GM18519 (cell line): ENCODE results near the gene PIP5K1B.

Experiments used
- ATAC-seq: cut with Tn5 transposase; IDR thresholded peaks from one replicate; pipeline ENCODE4 v1.9.1; 2021; ENCODE audit warnings: mild to moderate bottlenecking, moderate library complexity; ENCODE audit not compliant: unreplicated experiment, low FRiP score

The PIP5K1B gene

GRCh38 chr9:68768619-68769018, 63.6 kb downstream of the PIP5K1B start:
- no peak for ATAC-seq

GRCh38 chr9:68769852-68770251, 64.8 kb downstream of the PIP5K1B start:
- ATAC-seq, result no peak

DNA sequence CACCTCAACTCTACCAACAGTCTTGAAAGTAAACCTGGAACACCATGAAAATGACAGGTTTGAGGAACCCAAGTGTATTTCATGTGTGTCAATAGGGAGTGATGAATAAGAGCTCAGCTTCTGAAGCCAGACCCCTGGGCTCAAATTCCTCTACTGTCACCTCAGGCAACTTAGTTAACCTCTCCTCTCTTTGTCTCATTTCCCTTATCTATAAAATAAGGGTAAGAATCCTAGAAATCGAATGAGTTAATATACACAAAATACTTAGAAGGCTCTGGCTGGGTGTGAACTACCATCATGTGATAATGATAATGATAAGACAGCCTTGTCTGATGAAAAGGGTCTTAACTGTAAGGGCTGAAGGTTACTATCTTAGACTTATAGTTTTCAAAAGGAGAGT, 66.3 kb downstream of the PIP5K1B start:
- ATAC-seq, result no peak

DNA sequence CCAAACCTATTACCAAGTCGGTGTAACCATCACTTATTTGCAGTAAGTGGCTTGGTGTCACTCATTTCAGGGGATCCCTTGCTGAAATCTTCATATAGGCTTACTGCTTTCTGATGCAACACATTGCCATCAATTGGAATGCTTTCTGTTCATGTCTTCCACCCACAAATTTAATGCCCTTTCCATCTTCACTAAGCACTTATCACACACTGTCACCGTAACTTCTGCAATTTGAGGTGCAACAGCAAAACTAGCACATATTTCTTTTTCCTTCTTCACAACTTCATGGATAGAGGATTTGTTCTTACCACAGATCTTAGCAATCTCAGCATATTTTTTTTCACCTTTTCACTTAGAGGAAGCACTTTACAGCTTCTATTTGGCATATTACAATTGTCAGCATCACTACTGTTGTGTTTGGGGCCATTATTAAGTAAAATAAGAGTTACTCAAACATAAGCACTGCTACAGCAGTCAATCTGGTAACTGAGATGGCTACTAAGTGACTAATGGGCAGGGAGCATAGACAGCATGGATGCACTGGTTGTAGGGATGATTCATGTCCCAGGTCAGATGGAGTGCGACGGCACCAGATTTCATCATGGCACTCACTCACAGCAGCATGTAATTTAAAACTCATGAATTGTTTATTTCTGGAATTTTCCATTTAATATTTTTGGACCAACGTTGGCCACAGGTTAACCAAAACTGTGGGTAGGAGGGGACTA, 70.1 kb downstream of the PIP5K1B start:
- no peak for ATAC-seq

DNA sequence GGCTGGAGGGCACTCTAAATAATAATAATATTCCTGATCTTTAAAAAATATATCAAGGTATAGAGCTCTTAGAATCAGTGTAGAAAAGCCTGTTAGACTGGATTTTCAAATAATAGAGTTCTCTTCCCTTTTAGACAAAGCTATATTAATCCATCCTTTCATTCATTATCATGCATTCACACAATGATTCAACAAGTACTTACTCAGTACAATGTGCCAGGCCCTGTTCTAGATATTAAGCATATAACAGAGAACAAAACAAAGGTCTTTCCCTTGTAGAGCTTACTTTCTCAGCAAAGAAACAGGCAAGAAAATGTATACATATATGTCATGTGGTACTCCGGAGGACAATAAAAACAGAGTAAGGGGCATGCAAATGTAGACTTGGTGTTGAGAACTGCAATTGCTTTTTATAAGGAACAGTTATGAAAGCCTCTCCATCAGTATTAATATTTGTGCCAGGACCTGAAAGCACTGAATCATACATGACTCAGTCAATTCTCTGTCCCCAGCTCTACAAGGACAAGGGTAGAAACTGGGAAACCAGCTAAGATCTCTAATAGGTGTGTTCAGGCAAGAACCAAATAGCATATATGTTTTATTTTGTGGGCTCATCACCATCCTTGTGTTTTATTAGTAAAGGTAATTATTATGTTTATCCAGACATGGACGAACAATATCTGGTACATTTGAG, 72.2 kb downstream of the PIP5K1B start:
- no peak for ATAC-seq

GRCh38 chr9:68778635-68779034, 73.6 kb downstream of the PIP5K1B start:
- no peak for ATAC-seq

DNA sequence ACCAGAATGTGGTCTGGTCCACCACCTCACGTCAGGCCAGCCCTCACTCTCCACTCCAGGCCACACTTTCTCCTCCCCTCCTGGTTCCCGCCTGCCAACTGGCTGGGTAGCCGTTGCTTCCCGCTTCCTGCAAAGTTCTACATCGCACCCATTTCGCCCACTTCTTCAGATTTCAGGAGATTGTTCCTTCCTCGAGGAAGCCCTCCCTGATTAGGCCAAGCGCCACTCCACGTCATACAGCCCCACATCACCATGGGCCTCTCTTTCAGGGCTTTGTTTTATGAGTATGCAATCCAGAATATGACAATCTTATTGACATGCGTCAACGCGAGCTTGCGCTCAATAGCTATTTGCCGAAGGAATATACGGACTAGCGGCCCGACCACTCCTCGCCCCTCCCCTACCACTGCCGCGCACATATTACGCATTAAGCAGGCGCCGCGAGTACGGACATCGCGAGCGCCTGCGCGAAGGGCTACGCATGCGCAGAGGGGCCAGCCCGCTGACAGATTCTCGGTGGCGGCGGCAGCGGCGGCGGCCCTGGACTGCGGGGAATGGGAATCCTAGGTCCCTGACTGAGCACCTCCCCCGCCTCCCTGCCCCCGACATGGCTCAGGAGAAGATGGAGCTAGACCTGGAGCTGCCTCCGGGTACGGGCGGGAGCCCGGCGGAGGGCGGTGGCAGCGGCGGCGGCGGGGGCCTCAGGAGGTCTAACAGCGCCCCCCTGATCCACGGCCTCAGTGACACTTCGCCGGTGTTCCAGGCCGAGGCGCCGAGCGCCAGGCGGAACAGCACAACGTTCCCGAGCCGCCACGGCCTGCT, 74.7 kb downstream of the PIP5K1B start:
- peak; percentile 71 for ATAC-seq

GRCh38 chr9:68780380-68780712, 75.3 kb downstream of the PIP5K1B start:
- no peak for ATAC-seq

DNA sequence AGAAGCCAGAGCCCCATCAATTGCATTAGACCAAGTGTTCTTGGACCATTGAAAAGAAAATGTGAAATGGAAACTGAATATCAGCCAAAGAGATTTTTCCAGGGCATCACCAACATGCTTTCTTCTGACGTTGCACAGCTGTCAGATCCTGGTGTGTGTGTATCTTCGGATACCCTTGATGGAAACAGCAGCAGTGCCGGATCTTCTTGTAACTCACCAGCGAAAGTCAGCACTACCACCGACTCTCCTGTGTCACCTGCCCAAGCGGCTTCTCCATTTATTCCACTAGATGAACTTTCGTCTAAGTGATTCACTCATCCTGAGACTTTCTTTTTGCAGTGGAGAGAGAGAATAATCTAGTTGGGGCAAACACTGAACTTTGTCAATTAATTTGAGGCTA, 75.7 kb downstream of the PIP5K1B start:
- no peak for ATAC-seq

DNA sequence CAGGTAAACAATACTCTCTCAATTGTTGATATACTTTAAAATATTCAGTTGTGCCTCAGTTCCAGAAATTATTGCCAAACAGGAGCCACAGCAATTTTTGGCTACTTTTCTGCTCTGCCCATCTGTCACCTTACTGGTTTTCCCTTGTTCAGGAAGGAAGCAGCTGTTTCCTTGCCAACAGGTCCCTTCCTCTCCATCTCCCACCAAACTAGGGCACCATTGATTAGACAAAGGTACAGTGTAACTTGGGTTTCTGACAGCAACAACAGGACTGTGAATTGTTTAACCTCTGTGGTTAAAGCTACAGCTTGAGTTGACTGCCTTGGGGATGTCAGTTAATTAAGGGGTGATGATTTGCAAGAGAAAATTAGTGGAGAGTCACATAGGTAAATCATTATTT, 76.9 kb downstream of the PIP5K1B start:
- ATAC-seq, result no peak

- ATAC-seq, result no peak
Measured at GRCh38 chr9:68782546-68782945, 77.5 kb downstream of the PIP5K1B start.

DNA sequence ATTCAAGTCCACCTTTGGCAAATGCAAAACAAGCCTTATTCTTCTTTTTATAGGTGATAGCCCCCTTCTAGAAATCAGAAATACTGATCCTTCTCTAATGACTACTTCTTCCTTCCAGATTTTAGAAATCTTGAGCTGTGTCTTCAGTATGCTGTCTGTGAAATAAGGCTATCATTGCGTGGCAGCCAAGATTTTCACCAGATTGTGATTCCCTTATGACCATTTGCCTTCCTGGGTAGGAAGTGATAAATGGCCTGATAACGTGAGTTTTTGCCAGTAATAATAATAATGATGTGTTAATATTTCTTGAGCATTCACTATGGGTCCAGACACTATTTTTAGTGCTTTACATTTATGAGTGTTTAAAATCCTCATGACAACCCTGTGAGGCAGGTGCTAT, 80.9 kb downstream of the PIP5K1B start:
- ATAC-seq, result no peak

DNA sequence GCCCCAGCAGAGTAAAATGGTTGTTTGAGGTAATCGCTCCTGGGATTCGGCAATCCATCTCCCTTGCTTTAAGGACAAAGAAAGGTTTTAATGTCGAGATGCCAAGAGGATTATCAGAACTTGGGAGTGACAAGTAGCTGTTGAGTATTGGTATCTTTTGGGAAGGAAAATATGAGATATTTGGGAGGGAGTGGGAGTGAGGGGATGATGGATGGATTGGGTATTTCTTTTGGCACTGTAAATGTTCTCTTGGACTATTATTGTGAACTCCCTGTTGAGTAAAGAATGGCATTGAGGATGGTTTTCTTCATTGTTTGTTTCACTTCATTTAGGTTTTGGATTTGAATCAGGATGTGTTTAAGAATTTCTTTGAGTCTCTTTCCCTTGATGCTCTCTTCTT, 86.1 kb downstream of the PIP5K1B start:
- no peak for ATAC-seq

DNA sequence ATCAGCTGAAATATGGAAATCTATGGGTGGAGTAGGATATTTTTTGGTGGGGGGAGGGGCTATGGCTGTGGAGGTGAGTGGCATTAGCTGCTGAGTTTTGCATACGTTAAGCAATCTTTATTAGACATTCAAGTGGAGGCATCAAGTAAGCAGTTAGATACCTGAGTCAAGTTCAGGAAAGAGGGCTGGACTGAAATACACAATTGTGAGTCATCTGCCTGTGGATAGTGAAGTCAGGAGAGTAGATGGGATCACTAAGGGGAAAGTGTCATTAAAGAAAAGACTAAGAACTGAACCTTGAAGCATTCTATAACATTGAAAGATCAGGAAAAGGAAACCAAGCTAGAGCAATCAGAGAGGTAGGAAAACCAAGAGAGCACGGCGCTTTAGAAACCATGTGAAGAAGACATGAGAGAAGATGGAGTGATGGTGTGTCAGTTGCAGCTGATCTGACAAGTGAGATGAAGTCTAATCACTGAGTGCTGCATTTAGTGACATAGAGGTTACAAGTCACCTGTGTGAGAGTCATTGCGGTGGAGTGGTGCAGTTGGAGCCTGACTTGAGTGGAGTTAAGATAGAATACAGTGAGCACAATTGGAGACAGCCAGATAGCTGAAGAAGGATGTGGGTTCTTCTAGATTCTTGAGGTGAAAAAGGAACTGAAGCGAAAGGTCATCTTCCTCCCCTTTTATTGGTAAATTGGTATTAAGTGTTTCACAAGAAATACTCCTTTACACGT, 88.7 kb downstream of the PIP5K1B start:
- no peak for ATAC-seq

GRCh38 chr9:68794898-68795297, 89.9 kb downstream of the PIP5K1B start:
- ATAC-seq, result no peak

DNA sequence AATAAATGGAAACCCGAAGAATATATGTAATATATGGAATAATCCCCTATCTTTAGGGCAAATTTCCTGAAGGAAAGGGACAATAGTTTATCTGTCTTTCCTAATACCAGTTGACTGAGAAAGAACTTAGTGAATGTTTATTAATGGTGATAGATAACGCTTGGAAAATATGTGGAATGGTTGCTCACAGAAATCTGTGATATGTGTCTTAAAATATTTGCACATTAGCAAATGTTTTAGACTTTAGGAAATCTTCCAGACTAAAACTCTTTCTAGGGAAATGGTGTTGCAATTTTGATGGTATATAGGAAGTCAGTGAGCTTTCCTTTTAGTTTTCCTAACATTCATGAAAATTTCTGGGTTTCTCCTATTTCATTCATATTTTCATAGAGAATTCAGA, 90.4 kb downstream of the PIP5K1B start:
- no peak for ATAC-seq

DNA sequence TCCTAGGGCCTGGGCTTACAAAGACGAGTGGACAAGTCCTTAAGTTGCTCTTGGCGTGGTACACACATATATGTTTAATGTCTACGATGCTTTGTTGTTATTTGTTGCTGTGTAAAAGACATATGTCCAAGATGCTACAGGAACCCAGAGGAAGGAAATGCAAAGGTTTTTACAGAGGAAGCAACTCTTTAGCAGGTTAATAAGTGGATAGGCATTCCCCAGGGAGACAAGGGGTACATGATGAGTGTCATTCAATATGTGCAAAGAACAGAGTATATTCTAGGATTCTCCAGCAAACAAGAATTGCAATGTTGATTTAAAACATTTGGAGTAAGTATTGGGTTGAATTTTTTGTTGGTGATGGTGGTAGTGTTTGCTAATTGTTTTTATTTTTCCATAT, 92.1 kb downstream of the PIP5K1B start:
- no peak for ATAC-seq

DNA sequence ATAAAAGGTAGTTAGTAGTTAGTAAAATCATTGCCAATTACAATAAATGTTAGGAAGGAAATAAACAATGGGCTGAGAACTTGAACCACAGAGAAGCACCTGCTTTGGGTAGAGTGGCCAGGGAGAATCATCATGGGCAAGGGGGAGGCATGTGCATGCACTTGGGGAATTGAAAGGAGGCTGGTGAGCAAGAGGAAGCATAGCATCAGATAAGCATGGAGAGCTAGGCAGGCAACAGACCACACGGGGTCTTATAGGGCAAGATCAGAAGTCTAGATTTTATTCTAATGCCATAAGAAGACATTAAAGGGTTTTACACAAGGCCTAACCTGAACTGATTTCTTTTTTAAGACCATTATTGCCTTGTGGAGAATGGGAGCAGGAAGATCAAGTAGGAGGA, 93.4 kb downstream of the PIP5K1B start:
- ATAC-seq, result no peak

DNA sequence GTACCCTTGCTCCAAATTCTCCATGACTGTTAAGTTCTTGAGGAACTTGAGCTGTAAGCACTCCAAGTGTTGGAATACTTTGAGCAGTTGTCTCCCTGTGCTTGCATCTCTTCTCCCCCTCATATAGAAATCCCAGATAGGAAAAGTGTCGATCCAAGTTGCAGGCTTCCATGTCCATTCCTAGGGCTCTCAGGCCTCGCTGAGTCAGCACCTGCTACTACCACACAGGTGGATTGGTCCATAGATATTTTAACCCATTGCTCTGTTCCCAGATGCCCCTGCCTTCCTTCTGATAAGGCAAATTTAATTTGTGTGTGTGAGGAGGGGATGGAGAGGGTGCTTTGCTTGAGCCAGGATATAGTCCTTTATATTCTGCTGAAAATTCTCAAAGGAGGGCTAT, 95.8 kb downstream of the PIP5K1B start:
- ATAC-seq, result no peak

DNA sequence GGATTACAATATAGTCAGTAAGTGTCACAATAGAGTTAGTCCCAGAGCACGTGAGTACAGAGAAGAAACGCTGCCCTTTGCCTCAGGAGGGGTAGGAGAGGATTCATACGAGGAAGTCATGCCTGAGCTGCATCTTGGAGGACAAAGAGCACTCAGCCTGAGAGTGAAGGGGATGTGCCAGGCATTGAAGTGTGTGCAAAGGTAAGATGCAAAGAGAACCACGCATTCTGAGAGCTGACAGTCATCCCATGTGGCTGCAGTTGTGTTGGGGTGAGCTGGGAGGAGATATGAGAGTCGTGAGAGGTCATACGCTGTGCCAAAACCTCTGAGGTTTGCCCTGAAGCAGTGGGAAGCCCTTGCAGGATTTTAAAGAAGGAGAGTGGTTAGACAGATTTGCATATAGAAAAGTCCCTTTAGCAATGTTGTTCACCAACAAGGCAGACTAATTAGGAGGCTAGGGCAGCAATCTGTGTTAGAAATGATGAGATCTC, 97.5 kb downstream of the PIP5K1B start:
- ATAC-seq, result peak; percentile 91
